LHCN-M2 (cell line): ENCODE measurements around the gene TAF11. TPM values are rescaled to one million over a fixed set of nuclear protein-coding genes. Genes with fewer than 3 reads are reported as not detected.
"Not testable (repeated sequence)": the region's sequence is repeated elsewhere in the genome, so short reads cannot be mapped to it uniquely, and the experiment has no call there.

Experiments used
- DNase-seq: peaks from one replicate; pipeline ENCODE4 v3.0.0-alpha.2; 2012; ENCODE audit warnings: low read depth
- polyA plus RNA-seq: library from polyadenylated mRNA; unstranded; fragments of >200 nt; gene quantifications from one replicate; pipeline ENCODE4 v1.2.1, GENCODE V29; 2012; ENCODE audit warnings: missing spikeins
- total RNA-seq: library from RNA; depleted of rRNA; stranded (reverse); fragments of >200 nt; gene quantifications from 2 replicates; pipeline ENCODE4 v1.2.3, GENCODE V29; 2014; rRNA removed

TAF11 gene
- 18.0 and 20.0 TPM in 2 replicates for total RNA-seq
- 13.7 TPM for polyA plus RNA-seq

- peak; percentile 93 for DNase-seq
Measured at GRCh38 chr6:34887753-34888513, at the start of gene TAF11. TAF11 (minus strand) TSS chr6:34888042; CDS start chr6:34887957, 85 bp downstream.

GRCh38 chr6:34934516-34934915 is 46.7 kb upstream of the TAF11 start:
- DNase-seq, result no peak

GRCh38 chr6:34932202-34932601 is 44.4 kb upstream of the TAF11 start:
- not testable (repeated sequence) for DNase-seq

- DNase-seq, result no peak
Measured at GRCh38 chr6:34930221-34930620, 42.4 kb upstream of the TAF11 start.

- no peak for DNase-seq
Measured at GRCh38 chr6:34929241-34929978, 41.6 kb upstream of the TAF11 start.

GRCh38 chr6:34928695-34929094 is 40.9 kb upstream of the TAF11 start:
- no peak for DNase-seq

- DNase-seq, result no peak
Measured at GRCh38 chr6:34928220-34928619, 40.4 kb upstream of the TAF11 start.

GRCh38 chr6:34926655-34927054 is 38.8 kb upstream of the TAF11 start:
- DNase-seq, result peak; percentile 58

GRCh38 chr6:34924831-34925625 is 37.2 kb upstream of the TAF11 start:
- no peak for DNase-seq

- peak; percentile 56 for DNase-seq
Measured at GRCh38 chr6:34922177-34922663, 34.4 kb upstream of the TAF11 start.

GRCh38 chr6:34920097-34920496 is 32.3 kb upstream of the TAF11 start:
- DNase-seq, result no peak

- DNase-seq, result peak; percentile 35
Measured at GRCh38 chr6:34919651-34920050, 31.8 kb upstream of the TAF11 start.

- no peak for DNase-seq
Measured at GRCh38 chr6:34917626-34918285, 29.9 kb upstream of the TAF11 start.

- no peak for DNase-seq
Measured at GRCh38 chr6:34916348-34916967, 28.6 kb upstream of the TAF11 start.

GRCh38 chr6:34914358-34914757 is 26.5 kb upstream of the TAF11 start:
- no peak for DNase-seq

- peak; percentile 82 for DNase-seq
Measured at GRCh38 chr6:34912715-34913464, 25.0 kb upstream of the TAF11 start.

- DNase-seq, result no peak
Measured at GRCh38 chr6:34911822-34912221, 24.0 kb upstream of the TAF11 start.

- no peak for DNase-seq
Measured at GRCh38 chr6:34909320-34909883, 21.6 kb upstream of the TAF11 start.

- no peak for DNase-seq
Measured at GRCh38 chr6:34908194-34908593, 20.4 kb upstream of the TAF11 start.

- no peak for DNase-seq
Measured at GRCh38 chr6:34906826-34907225, 19.0 kb upstream of the TAF11 start.
